Psoas muscle (tissue), 8 donors: ENCODE results near the gene MUC6. TPM values are rescaled to one million over a fixed set of nuclear protein-coding genes. Genes with fewer than 3 reads are reported as not detected.

ENCODE experiments used
- ATAC-seq, 4 donors: fragments of 200-7000 bp; cut with Tn5 transposase; one replicate each; pipeline ENCODE4 v1.9.1; 2020; ENCODE audit warnings: moderate library complexity in 3 of 4, mild to moderate bottlenecking in 2 of 4
- DNase-seq, 2 donors: peaks; one replicate each; pipeline ENCODE4 v3.0.0-alpha.2; 2020
- H3K27ac ChIP-seq: fragments of 200-600 bp; one replicate; pipeline ENCODE4 v1.8.0; 2022
- H3K27me3 ChIP-seq, 3 donors: fragments of 200-600 bp in 1 of 3; one replicate each; pipeline versions ENCODE4 v1.6.1 to v1.8.0; 2013 to 2022; ENCODE audit warnings: low read length in 2 of 3, mild to moderate bottlenecking in 2 of 3, moderate library complexity in 1 of 3; ENCODE audit not compliant: insufficient read depth in 3 of 3
- H3K36me3 ChIP-seq, 2 donors: fragments of 200-600 bp in 1 of 2; one replicate each; pipeline versions ENCODE4 v1.6.1 to v1.8.0; 2013 to 2022; ENCODE audit warnings: low read depth in 1 of 2, mild to moderate bottlenecking in 1 of 2, moderate library complexity in 1 of 2; ENCODE audit not compliant: insufficient read depth in 1 of 2
- H3K4me1 ChIP-seq: fragments of 200-600 bp; one replicate; pipeline ENCODE4 v1.8.0; 2022
- H3K4me3 ChIP-seq: fragments of 200-600 bp; one replicate; pipeline ENCODE4 v1.8.0; 2022; ENCODE audit warnings: mild to moderate bottlenecking
- H3K9me3 ChIP-seq: fragments of 200-600 bp; one replicate; pipeline ENCODE4 v1.8.0; 2022
- WGBS, 3 donors: extraction: QIAGEN DNeasy Blood & Tissue Kit; methylation state at CpG; one replicate each; pipeline versions ENCODE4 v1.1.6 to v1.1.7; 2013; 5-methylcytosine and 5-hydroxymethylcytosine counted together
- intact Hi-C, 2 donors: fragments of 100-400 bp; cut with DNase I; formaldehyde crosslinking; loops; one replicate each; pipeline versions ENCODE4 v1.11.0 to v1.14.2; 2022
- polyA plus RNA-seq, 3 donors: library from polyadenylated mRNA; stranded (reverse); fragments of 200-250 nt; gene quantifications; one replicate each; pipeline ENCODE4 v1.2.3, GENCODE V29; 2013
- total RNA-seq, 4 donors: library from RNA; stranded (reverse); fragmentation: NEBNext Ultra II Directional in 2 of 4; extraction: Animal tissue kit (Norgen Biotek cat#: 25700) in 2 of 4; gene quantifications; one replicate each; pipeline versions ENCODE4 v1.2.1 to v1.2.4, GENCODE V29; 2021 to 2023
- TF ChIP-seq, protein P1 (sequence below): fragments of 200-600 bp; IDR thresholded peaks from one replicate; pipeline ENCODE4 v1.8.0; 2022; ENCODE audit warnings: antibody characterized with exemption
- donor health status: healthy with polysubstance abuse.
- donor health status: DM: no; HTN: no; CAD: no; lungs with moderate emphysema.
- donor health status: Bipolar disorder and iron deficiency.
- donor health status: healthy.
- donor health status: DM: yes; HTN: yes; CAD: no.
- donor health status: DM: no; HTN: no; CAD: no.
- donor health status: DM: no; HTN: no; CAD: no.
- donor health status: DM: yes; HTN: yes; CAD: no.

MUC6 gene
- total and polyA plus RNA-seq, 7 donors, result under 0.01 to 0.04 (median 0.01) TPM; not detected in 4

DNA sequence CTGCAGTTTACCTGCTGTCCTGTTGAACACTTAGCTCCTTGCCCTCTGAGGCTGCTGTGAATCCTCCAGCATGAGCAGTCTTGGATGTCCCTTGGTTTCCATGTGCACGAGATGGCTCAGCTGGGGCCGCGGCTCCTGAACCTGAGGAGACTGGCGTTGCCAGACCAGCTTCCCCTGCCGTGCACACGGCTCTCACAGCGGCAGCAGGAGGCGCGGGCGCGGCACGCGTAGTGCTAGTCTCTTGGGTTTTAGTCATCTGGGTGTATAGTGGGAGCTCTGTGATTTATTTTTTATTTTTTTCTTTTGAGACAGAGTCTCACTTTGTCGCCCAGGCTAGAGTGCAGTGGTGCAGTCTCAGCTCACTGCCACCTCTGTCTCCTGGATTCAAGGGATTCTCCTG is 54.8 kb downstream of the MUC6 start:
- 94 to 95% (median 95%) methylated on average over 14 of the region's 14 CpGs for whole genome bisulfite sequencing, 3 donors
- ATAC-seq, result no peak

DNA sequence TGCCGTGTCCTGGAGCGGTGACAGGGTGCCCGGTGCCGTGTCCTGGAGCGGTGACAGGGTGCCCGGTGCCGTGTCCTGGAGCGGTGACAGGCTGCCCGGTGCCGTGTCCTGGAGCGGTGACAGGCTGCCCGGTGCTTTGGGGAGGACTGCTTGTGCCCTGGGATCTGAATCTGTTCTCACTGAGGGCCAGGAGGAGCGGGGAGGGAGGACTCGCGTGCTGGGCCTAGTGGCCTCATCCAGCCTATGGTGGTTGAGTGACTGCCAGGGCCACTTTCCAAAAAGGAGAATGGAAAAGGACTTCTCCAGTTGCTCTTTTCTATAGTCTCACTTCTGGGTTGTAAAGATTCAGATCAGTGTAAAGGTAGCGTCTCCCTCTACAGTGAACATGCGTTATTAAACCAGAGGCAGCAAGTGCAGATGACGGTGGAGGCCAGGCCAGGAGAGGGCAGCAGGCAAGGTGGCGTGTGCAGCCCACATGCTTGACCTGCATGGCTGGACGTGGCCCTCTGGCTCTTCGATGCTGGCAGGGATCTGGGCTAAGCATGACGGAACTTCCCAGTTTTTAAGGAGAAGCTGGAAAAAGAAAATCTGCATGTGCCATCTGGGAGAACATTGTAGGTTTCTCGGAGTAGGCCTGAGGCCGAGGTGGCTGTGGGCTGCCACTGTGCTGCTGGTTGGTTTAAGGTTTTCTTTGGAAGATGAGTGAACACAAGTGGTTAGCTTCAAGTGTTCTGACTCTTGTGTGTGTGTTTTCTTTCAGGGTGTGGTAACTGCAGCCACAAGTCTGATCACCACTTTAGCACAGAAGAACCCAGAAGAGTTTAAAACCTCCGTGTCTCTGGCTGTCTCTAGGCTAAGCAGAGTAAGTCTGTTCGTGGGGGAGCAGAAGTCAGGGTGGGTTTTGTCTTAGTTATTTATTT is 55.8 kb downstream of the MUC6 start:
- H3K36me3 ChIP-seq, result peaks cover 3 to 52% of the 10 kb centered on the region in 2 donors
- ATAC-seq (peak; percentile 63 to 75 (median 68)), DNase-seq (peak in 1 of 2 donors; percentile 67)
- H3K27ac ChIP-seq, result peak overlapping the region; percentile 85
- 39 to 76% (median 63%) methylated on average over 26 of the region's 26 CpGs for WGBS, 3 donors
- TF ChIP-seq, protein P1, sequence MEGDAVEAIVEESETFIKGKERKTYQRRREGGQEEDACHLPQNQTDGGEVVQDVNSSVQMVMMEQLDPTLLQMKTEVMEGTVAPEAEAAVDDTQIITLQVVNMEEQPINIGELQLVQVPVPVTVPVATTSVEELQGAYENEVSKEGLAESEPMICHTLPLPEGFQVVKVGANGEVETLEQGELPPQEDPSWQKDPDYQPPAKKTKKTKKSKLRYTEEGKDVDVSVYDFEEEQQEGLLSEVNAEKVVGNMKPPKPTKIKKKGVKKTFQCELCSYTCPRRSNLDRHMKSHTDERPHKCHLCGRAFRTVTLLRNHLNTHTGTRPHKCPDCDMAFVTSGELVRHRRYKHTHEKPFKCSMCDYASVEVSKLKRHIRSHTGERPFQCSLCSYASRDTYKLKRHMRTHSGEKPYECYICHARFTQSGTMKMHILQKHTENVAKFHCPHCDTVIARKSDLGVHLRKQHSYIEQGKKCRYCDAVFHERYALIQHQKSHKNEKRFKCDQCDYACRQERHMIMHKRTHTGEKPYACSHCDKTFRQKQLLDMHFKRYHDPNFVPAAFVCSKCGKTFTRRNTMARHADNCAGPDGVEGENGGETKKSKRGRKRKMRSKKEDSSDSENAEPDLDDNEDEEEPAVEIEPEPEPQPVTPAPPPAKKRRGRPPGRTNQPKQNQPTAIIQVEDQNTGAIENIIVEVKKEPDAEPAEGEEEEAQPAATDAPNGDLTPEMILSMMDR, result peak; percentile 38
- peaks cover 45% of the 10 kb centered on the region for H3K4me1 ChIP-seq
- intact Hi-C loops, result loop anchor here in 1 of 2 donors (2.0 kb wide), 1 partner anchor 132 kb away; no protein-coding TSS in a partner anchor
- H3K9me3 ChIP-seq, result no peaks in the 10 kb centered on the region
- no peaks in the 10 kb centered on the region for H3K27me3 ChIP-seq
- no peak overlapping the region for H3K4me3 ChIP-seq

More for the DNA sequence above, 54.8 kb downstream of the MUC6 start:
- no peaks in the 10 kb centered on the region for H3K27me3 ChIP-seq
- intact Hi-C loops, result loop anchor here in 1 of 2 donors (2.0 kb wide), 1 partner anchor 133 kb away; no protein-coding TSS in a partner anchor
- H3K4me1 ChIP-seq, result peaks cover 38% of the 10 kb centered on the region
- no peak for DNase-seq
- H3K9me3 ChIP-seq, result no peaks in the 10 kb centered on the region
- TF ChIP-seq, protein P1, result no peak
- no peak overlapping the region for H3K4me3 ChIP-seq
- H3K27ac ChIP-seq, result no peak overlapping the region
- peaks cover 3 to 63% of the 10 kb centered on the region in 2 donors for H3K36me3 ChIP-seq

DNA sequence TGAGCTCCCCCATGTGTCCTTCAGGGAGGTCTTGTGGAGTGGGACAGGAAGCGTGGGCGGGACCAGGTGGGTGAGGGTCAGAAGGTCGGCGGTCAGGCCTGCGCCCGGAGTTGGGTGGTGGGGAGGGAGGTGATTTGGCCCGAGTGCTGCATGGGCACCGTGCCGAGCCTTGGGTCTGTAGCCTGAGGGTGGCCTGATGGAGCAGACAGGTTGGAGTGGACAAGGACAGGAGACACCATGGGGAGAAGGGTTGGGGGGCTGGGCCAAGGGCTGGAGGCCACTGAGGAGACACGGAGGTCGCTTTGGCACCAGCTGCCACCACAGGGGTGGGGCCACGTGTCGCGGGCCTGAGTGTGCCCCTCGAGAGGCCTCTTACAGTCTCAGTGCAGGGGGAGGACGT is 57.7 kb downstream of the MUC6 start:
- WGBS, 3 donors, result 51 to 71% (median 68%) methylated on average over 16 of the region's 16 CpGs
- H3K36me3 ChIP-seq, result peaks cover 0 to 44% of the 10 kb centered on the region in 2 donors

DNA sequence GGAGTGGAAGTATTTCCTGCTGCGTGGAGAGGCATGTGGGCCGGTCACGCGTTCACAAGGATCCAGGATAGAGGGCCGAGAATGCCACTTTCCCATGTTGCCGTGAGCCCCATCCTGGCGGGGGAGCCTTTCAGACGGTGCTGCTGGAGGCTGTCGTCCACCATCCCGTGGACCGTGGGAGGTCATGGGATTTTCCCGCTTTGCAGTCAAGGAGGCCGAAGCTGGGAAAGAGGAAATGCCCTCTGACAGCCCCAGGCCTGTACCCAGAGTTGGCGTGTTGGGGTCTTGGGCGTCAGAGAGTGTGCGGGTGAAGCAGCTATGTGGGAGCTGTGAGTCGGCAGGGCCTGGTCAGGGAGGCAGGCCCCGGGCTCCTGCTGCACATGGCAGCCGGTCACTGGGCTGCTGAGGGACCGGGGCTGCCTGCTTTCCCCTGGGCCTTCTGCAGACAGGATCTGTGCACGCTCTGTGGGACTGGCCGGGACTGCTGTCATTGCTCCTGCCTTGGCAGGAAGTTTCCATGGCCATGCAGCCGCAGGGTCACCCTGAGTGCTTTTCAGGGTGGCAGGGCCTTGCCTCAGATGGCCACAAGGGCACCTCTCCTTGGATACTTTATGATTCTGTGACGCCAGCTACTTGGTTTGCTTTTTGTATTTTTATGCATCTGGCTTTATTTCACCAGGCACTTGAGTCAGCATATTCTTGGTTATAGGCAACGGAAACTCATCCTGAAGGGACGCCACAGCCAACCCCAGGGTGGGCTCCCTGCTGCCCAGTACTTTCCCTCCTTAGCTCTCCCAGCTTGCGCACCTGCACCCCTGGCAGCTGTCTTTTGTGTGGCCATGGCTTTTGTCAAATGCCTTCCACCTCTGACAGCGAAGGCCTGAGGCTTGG is 58.4 kb downstream of the MUC6 start:
- 78 to 87% (median 86%) methylated on average over 28 of the region's 28 CpGs for WGBS, 3 donors
- peak in 2 of 4 donors; percentile 22 to 30 for ATAC-seq

More for the DNA sequence above, 57.7 kb downstream of the MUC6 start:
- intact Hi-C loops, result loop anchor here (5.0 kb wide), 3 partner anchors 51 to 74 kb away; partner anchors contain the start of genes AP2A2 (in 2 of the 2) and CHID1 (in 1 of the 2)
- Histone ChIP-seq H3K4me1 (peaks cover 45% of the 10 kb centered on the region), H3K27me3 (no peaks in the 10 kb centered on the region), H3K4me3 (no peak overlapping the region), H3K9me3 (no peaks in the 10 kb centered on the region), H3K27ac (peak overlapping the region; percentile 85)
- DNase-seq (no peak), ATAC-seq (peak in 2 of 4 donors; percentile 11 to 17)
- TF ChIP-seq, protein P1, result no peak

More for the DNA sequence above, 58.4 kb downstream of the MUC6 start:
- H3K27me3 ChIP-seq, result no peaks in the 10 kb centered on the region
- no peaks in the 10 kb centered on the region for H3K9me3 ChIP-seq
- TF ChIP-seq, protein P1, result no peak
- peak overlapping the region; percentile 85 for H3K27ac ChIP-seq
- H3K36me3 ChIP-seq, result peaks cover 0 to 48% of the 10 kb centered on the region in 2 donors
- intact Hi-C loops, result loop anchor here (5.0 kb wide), 3 partner anchors 51 to 74 kb away; partner anchors contain the start of genes AP2A2 (in 2 of the 2) and CHID1 (in 1 of the 2)
- H3K4me1 ChIP-seq, result peaks cover 45% of the 10 kb centered on the region
- DNase-seq, result no peak
- no peak overlapping the region for H3K4me3 ChIP-seq
